HCT116 (cell line): ENCODE measurements around the gene RAB3IP. TPM values are rescaled to one million over a fixed set of nuclear protein-coding genes. Genes with fewer than 3 reads are reported as not detected.

Experiments used
- ATAC-seq: fragments of 200-7000 bp; cut with Tn5 transposase; 2 replicates; pipeline ENCODE4 v1.9.1; 2020; ENCODE audit warnings: mild to moderate bottlenecking, moderate library complexity
- BruUV-seq: library from RNA; stranded (reverse); fragments of 400-500 nt; replicated peaks from 2 replicates; lab custom pipeline; 2021; lab: Mats Ljungman, UMichigan
- CTCF ChIA-PET: fragments of 300-600 bp; sonication (Branson Sonifier 250); formaldehyde crosslinking; loops from one replicate; lab custom pipeline; 2021; ENCODE audit warnings: antibody characterized with exemption; lab: Charles Lee
- POLR2A ChIA-PET: fragments of 300-600, 350-600 bp; sonication (Branson Sonifier 250); formaldehyde crosslinking; loops from one replicate; lab custom pipeline; 2021; ENCODE audit warnings: antibody characterized with exemption; lab: Charles Lee
- RAD21 ChIA-PET, 2 experiments: fragments of 300-600 bp; sonication (Branson Sonifier 250); formaldehyde crosslinking; loops; one replicate each; lab custom pipeline; 2023; ENCODE audit warnings: low total read pairs in 2 of 2; ENCODE audit not compliant: uncharacterized antibody in 2 of 2, unreplicated experiment in 2 of 2, low non-redundant PET in 1 of 2; lab: Charles Lee
- DNase-seq: peaks from one replicate; pipeline ENCODE4 v3.0.0-alpha.2; 2010; ENCODE audit warnings: low read depth, low spot score
- H2AFZ ChIP-seq: fragments of 200-600 bp; shearing (Covaris generic), sonication (generic); 2 replicates; pipeline ENCODE4 v1.6.1; 2017; ENCODE audit warnings: low read depth, mixed run types, mixed read lengths, antibody characterized with exemption, low read length; ENCODE audit not compliant: poor library complexity, severe bottlenecking
- H3K27ac ChIP-seq: 2 replicates; pipeline ENCODE4 v1.5.1; 2012; ENCODE audit warnings: low read depth, low read length
- H3K27me3 ChIP-seq: fragments of 200-600 bp; sonication (generic); 2 replicates; pipeline ENCODE4 v1.6.1; 2016; ENCODE audit warnings: mixed run types, low read length, mixed read lengths; ENCODE audit not compliant: insufficient read depth
- H3K36me3 ChIP-seq, 2 experiments: fragments of 200-500 bp in 1 of 2; fragments of 200-600 bp in 1 of 2; sonication (Bioruptor generic) in 1 of 2; sonication (generic) in 1 of 2; 2 replicates each; pipeline versions ENCODE4 v1.5.1 to v1.6.1; 2014 to 2016; ENCODE audit warnings: low read length in 2 of 2, inconsistent platforms in 1 of 2, mixed read lengths in 1 of 2, mixed run types in 1 of 2; ENCODE audit not compliant: insufficient read depth in 2 of 2, control insufficient read depth in 1 of 2
- H3K4me1 ChIP-seq, 2 experiments: fragments of 200-600 bp in 1 of 2; sonication (generic) in 1 of 2; 2 replicates each; pipeline versions ENCODE4 v1.5.1 to v1.6.1; 2012 to 2017; ENCODE audit warnings: low read length in 2 of 2, inconsistent platforms in 1 of 2, mild to moderate bottlenecking in 1 of 2, mixed read lengths in 1 of 2, mixed run types in 1 of 2, moderate library complexity in 1 of 2; ENCODE audit not compliant: insufficient read depth in 2 of 2, control insufficient read depth in 1 of 2
- H3K4me2 ChIP-seq: fragments of 200-600 bp; sonication (generic); 2 replicates; pipeline ENCODE4 v1.6.1; 2017; ENCODE audit warnings: mixed run types, low read length, mixed read lengths
- H3K4me3 ChIP-seq, 2 experiments: fragments of 200-600 bp in 1 of 2; sonication (generic) in 1 of 2; replicated peaks in 1 of 2; 2 replicates each; pipeline ENCODE4 v1.5.1; 2011 to 2016; ENCODE audit warnings: low read length in 2 of 2, control low read depth in 1 of 2, low read depth in 1 of 2, mild to moderate bottlenecking in 1 of 2, mixed read lengths in 1 of 2, mixed run types in 1 of 2
- H3K79me2 ChIP-seq: fragments of 200-600 bp; sonication (generic); 2 replicates; pipeline ENCODE4 v1.6.1; 2017; ENCODE audit warnings: mild to moderate bottlenecking, mixed run types, low read length, moderate library complexity, mixed read lengths; ENCODE audit not compliant: insufficient read depth
- H3K9ac ChIP-seq: fragments of 200-600 bp; sonication (generic); 2 replicates; pipeline ENCODE4 v1.6.1; 2016; ENCODE audit warnings: low read length, mixed read lengths
- H3K9me2 ChIP-seq: fragments of 200-600 bp; sonication (generic), shearing (Covaris generic); 2 replicates; pipeline ENCODE4 v1.6.1; 2017; ENCODE audit warnings: mixed run types, mild to moderate bottlenecking, moderate library complexity; ENCODE audit not compliant: insufficient read depth
- H3K9me3 ChIP-seq, 2 experiments: fragments of 200-500 bp in 1 of 2; fragments of 200-600 bp in 1 of 2; sonication (Bioruptor generic) in 1 of 2; sonication (generic) in 1 of 2; 2 replicates each; pipeline ENCODE4 v1.6.1; 2014 to 2017; ENCODE audit warnings: low read length in 2 of 2, mixed read lengths in 2 of 2, inconsistent platforms in 1 of 2, low read depth in 1 of 2, mild to moderate bottlenecking in 1 of 2, mixed run types in 1 of 2, moderate library complexity in 1 of 2; ENCODE audit not compliant: control insufficient read depth in 1 of 2, insufficient read depth in 1 of 2
- H4K20me1 ChIP-seq: fragments of 200-600 bp; sonication (generic), shearing (Covaris generic); 2 replicates; pipeline ENCODE4 v1.6.1; 2017; ENCODE audit warnings: mixed run types, mild to moderate bottlenecking, moderate library complexity; ENCODE audit not compliant: insufficient read depth
- CBX3 ChIP-seq: IDR thresholded peaks from 2 replicates; pipeline ENCODE4 v1.6.1; 2012; ENCODE audit warnings: low read depth
- CEBPB ChIP-seq: IDR thresholded peaks from 2 replicates; pipeline ENCODE4 v1.6.1; 2012; ENCODE audit warnings: low read depth
- EGR1 ChIP-seq: IDR thresholded peaks from 2 replicates; pipeline ENCODE4 v1.6.1; 2012; ENCODE audit warnings: low read depth
- EZH2 ChIP-seq: fragments of 200-600 bp; sonication (generic); IDR thresholded peaks from 2 replicates; pipeline ENCODE4 v1.6.1; 2017; ENCODE audit warnings: antibody characterized with exemption, mixed run types
- JUND ChIP-seq: IDR thresholded peaks from 2 replicates; pipeline ENCODE4 v1.6.1; 2012
- POLR2A ChIP-seq: IDR thresholded peaks from 2 replicates; pipeline ENCODE4 v1.7.0; 2011; ENCODE audit warnings: borderline replicate concordance; ENCODE audit not compliant: insufficient read depth, insufficient read length; ENCODE audit errors: extremely low read depth
- SP1 ChIP-seq: IDR thresholded peaks from 2 replicates; pipeline ENCODE4 v1.6.1; 2012; ENCODE audit warnings: low read depth
- TCF7L2 ChIP-seq: IDR thresholded peaks from 2 replicates; pipeline ENCODE4 v1.7.0; 2011; ENCODE audit warnings: borderline replicate concordance, inconsistent platforms; ENCODE audit not compliant: insufficient read depth, insufficient read length; ENCODE audit errors: extremely low read depth
- ZNF274 ChIP-seq: fragments of 200-500 bp; sonication (Bioruptor generic); IDR thresholded peaks from 2 replicates; pipeline ENCODE4 v1.6.1; 2014; ENCODE audit warnings: mild to moderate bottlenecking, low read depth, low read length, inconsistent platforms
- intact Hi-C: fragments of 100-400 bp; cut with micrococcal nuclease; formaldehyde crosslinking; loops from 2 replicates; pipeline ENCODE4 v1.10.0; 2022
- total RNA-seq: library from RNA; stranded (reverse); gene quantifications from one replicate; pipeline ENCODE4 v1.2.1, GENCODE V29; 2021; ENCODE audit not compliant: unreplicated experiment
- TF ChIP-seq, protein P1 (sequence below): IDR thresholded peaks from 2 replicates; pipeline ENCODE4 v1.6.1; 2011; ENCODE audit warnings: mild to moderate bottlenecking, low read length, moderate library complexity; ENCODE audit not compliant: insufficient replicate concordance; ENCODE audit errors: extremely low read depth
- TF ChIP-seq, protein P2 (sequence below): IDR thresholded peaks from 2 replicates; pipeline ENCODE4 v1.6.1; 2012; ENCODE audit warnings: low read depth
- TF ChIP-seq, protein P3 (sequence below), 3 experiments: fragments of 200-600 bp in 1 of 3; sonication (generic) in 1 of 3; IDR thresholded peaks in 2 of 3; conservative IDR thresholded peaks in 1 of 3; 2 replicates each; pipeline ENCODE4 v1.5.1; 2012 to 2017; ENCODE audit warnings: low read depth in 2 of 3, low read length in 2 of 3, antibody characterized with exemption in 1 of 3, borderline replicate concordance in 1 of 3, control low read depth in 1 of 3, mild to moderate bottlenecking in 1 of 3, mixed read lengths in 1 of 3, mixed run types in 1 of 3, moderate library complexity in 1 of 3; ENCODE audit not compliant: insufficient read depth in 1 of 3
- TF ChIP-seq, protein P4 (sequence below): IDR thresholded peaks from 2 replicates; pipeline ENCODE4 v1.6.1; 2012

Gene RAB3IP
- total RNA-seq, 1 experiment from 2014 or later, result 31.3 TPM

DNA sequence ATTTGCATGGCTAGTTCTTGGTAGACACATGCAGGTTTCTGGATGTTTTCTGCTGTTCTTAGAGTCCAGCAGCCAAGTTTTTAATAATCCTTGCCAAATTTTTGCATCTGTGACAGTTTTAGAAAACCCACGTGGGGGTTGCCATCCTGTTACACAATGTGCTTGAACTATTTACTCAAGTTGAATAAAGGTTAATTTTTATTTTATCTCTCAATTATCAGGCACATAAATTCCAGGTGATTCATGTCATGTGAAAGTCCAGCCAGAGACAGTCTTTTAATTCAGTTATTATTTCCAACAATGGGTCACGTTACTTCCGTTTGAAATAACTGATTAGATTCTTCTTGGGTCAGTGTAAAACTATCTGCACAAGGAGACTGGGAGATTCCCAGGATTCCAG, 102.1 kb downstream of the RAB3IP start:
- ATAC-seq (no peak), DNase-seq (no peak)
- Histone ChIP-seq H2AFZ (no peak overlapping the region), H4K20me1 (no peaks in the 10 kb centered on the region), H3K36me3 (no peaks in the 10 kb centered on the region), H3K79me2 (no peaks in the 10 kb centered on the region), H3K9ac (no peak overlapping the region), H3K9me2 (no peaks in the 10 kb centered on the region), H3K27me3 (no peaks in the 10 kb centered on the region), H3K27ac (no peak overlapping the region), H3K4me2 (no peak overlapping the region), H3K4me3 (no peak overlapping the region), H3K9me3 (no peaks in the 10 kb centered on the region), H3K4me1 (peaks cover 0 to 14% of the 10 kb centered on the region in 2 experiments; a peak in 1 of 4 replicates)
- RAD21 ChIA-PET, result no interaction called here
- POLR2A ChIA-PET, result no interaction called here
- CTCF ChIA-PET, result no interaction called here
- intact Hi-C loops, result no loop called here
- no TSS peak for BruUV-seq
- no peak for TF ChIP-seq POLR2A
- no peak for TF ChIP-seq CBX3
- TF ChIP-seq SP1, result no peak
- TF ChIP-seq CEBPB, result no peak
- no peak for TF ChIP-seq EZH2

DNA sequence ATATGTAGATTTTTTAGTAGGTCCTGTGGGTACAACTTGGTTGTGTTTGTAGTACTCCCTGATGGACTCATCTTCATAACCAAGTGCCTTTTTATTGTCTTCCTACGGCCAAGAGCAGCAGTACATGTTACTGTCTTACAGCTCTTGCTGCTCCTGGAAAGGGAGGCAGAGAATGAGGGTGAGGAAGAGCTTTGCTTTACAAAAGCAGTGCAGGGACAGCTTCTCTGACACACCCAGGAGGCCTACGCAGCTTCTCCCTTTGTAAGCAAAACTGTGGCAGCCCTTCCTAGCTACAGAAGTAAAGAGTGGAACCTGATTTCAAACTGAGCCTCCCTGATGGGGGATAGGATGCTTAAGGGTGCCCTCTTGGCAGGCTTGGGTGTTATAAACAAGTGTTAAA, 104.9 kb downstream of the RAB3IP start:
- Histone ChIP-seq H3K36me3 (no peaks in the 10 kb centered on the region), H2AFZ (no peak overlapping the region), H3K27me3 (no peaks in the 10 kb centered on the region), H3K9me3 (no peaks in the 10 kb centered on the region), H3K9ac (no peak overlapping the region), H3K4me3 (no peak overlapping the region), H3K79me2 (no peaks in the 10 kb centered on the region), H3K9me2 (no peaks in the 10 kb centered on the region), H3K4me2 (no peak overlapping the region), H3K4me1 (no peaks in the 10 kb centered on the region), H4K20me1 (no peaks in the 10 kb centered on the region), H3K27ac (no peak overlapping the region)
- ChIA-PET CTCF (no interaction called here), RAD21 (no interaction called here), POLR2A (no interaction called here)
- BruUV-seq, result no TSS peak
- DNase-seq, result no peak
- intact Hi-C loops, result no loop called here
- TF ChIP-seq, protein P1, sequence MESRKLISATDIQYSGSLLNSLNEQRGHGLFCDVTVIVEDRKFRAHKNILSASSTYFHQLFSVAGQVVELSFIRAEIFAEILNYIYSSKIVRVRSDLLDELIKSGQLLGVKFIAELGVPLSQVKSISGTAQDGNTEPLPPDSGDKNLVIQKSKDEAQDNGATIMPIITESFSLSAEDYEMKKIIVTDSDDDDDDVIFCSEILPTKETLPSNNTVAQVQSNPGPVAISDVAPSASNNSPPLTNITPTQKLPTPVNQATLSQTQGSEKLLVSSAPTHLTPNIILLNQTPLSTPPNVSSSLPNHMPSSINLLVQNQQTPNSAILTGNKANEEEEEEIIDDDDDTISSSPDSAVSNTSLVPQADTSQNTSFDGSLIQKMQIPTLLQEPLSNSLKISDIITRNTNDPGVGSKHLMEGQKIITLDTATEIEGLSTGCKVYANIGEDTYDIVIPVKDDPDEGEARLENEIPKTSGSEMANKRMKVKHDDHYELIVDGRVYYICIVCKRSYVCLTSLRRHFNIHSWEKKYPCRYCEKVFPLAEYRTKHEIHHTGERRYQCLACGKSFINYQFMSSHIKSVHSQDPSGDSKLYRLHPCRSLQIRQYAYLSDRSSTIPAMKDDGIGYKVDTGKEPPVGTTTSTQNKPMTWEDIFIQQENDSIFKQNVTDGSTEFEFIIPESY, result no peak
- no peak for TF ChIP-seq CBX3
- no peak for TF ChIP-seq EZH2
- no peak for TF ChIP-seq TCF7L2
- TF ChIP-seq, protein P2, sequence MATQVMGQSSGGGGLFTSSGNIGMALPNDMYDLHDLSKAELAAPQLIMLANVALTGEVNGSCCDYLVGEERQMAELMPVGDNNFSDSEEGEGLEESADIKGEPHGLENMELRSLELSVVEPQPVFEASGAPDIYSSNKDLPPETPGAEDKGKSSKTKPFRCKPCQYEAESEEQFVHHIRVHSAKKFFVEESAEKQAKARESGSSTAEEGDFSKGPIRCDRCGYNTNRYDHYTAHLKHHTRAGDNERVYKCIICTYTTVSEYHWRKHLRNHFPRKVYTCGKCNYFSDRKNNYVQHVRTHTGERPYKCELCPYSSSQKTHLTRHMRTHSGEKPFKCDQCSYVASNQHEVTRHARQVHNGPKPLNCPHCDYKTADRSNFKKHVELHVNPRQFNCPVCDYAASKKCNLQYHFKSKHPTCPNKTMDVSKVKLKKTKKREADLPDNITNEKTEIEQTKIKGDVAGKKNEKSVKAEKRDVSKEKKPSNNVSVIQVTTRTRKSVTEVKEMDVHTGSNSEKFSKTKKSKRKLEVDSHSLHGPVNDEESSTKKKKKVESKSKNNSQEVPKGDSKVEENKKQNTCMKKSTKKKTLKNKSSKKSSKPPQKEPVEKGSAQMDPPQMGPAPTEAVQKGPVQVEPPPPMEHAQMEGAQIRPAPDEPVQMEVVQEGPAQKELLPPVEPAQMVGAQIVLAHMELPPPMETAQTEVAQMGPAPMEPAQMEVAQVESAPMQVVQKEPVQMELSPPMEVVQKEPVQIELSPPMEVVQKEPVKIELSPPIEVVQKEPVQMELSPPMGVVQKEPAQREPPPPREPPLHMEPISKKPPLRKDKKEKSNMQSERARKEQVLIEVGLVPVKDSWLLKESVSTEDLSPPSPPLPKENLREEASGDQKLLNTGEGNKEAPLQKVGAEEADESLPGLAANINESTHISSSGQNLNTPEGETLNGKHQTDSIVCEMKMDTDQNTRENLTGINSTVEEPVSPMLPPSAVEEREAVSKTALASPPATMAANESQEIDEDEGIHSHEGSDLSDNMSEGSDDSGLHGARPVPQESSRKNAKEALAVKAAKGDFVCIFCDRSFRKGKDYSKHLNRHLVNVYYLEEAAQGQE, result no peak
- TF ChIP-seq, protein P3, sequence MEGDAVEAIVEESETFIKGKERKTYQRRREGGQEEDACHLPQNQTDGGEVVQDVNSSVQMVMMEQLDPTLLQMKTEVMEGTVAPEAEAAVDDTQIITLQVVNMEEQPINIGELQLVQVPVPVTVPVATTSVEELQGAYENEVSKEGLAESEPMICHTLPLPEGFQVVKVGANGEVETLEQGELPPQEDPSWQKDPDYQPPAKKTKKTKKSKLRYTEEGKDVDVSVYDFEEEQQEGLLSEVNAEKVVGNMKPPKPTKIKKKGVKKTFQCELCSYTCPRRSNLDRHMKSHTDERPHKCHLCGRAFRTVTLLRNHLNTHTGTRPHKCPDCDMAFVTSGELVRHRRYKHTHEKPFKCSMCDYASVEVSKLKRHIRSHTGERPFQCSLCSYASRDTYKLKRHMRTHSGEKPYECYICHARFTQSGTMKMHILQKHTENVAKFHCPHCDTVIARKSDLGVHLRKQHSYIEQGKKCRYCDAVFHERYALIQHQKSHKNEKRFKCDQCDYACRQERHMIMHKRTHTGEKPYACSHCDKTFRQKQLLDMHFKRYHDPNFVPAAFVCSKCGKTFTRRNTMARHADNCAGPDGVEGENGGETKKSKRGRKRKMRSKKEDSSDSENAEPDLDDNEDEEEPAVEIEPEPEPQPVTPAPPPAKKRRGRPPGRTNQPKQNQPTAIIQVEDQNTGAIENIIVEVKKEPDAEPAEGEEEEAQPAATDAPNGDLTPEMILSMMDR (IDR thresholded peaks at IDR 0.05 in 2 of 3, conservative IDR thresholded peaks at IDR 0.05 in 1 of 3; ENCODE audit: borderline replicate concordance in 1 of 3, insufficient read depth in 1 of 3, low read depth in 2 of 3, low read length in 2 of 3), result no peak
- TF ChIP-seq ZNF274, result no peak
- TF ChIP-seq EGR1, result no peak
- TF ChIP-seq, protein P4, sequence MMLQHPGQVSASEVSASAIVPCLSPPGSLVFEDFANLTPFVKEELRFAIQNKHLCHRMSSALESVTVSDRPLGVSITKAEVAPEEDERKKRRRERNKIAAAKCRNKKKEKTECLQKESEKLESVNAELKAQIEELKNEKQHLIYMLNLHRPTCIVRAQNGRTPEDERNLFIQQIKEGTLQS, result no peak
- no peak for TF ChIP-seq JUND
- ATAC-seq, result no peak
